GM18867 (cell line): ENCODE measurements around the gene SLC4A3.

Experiments
- ATAC-seq: cut with Tn5 transposase; IDR thresholded peaks from one replicate; pipeline ENCODE4 v1.9.1; 2021; ENCODE audit warnings: mild to moderate bottlenecking, moderate library complexity; ENCODE audit not compliant: unreplicated experiment

Gene SLC4A3, protein sequence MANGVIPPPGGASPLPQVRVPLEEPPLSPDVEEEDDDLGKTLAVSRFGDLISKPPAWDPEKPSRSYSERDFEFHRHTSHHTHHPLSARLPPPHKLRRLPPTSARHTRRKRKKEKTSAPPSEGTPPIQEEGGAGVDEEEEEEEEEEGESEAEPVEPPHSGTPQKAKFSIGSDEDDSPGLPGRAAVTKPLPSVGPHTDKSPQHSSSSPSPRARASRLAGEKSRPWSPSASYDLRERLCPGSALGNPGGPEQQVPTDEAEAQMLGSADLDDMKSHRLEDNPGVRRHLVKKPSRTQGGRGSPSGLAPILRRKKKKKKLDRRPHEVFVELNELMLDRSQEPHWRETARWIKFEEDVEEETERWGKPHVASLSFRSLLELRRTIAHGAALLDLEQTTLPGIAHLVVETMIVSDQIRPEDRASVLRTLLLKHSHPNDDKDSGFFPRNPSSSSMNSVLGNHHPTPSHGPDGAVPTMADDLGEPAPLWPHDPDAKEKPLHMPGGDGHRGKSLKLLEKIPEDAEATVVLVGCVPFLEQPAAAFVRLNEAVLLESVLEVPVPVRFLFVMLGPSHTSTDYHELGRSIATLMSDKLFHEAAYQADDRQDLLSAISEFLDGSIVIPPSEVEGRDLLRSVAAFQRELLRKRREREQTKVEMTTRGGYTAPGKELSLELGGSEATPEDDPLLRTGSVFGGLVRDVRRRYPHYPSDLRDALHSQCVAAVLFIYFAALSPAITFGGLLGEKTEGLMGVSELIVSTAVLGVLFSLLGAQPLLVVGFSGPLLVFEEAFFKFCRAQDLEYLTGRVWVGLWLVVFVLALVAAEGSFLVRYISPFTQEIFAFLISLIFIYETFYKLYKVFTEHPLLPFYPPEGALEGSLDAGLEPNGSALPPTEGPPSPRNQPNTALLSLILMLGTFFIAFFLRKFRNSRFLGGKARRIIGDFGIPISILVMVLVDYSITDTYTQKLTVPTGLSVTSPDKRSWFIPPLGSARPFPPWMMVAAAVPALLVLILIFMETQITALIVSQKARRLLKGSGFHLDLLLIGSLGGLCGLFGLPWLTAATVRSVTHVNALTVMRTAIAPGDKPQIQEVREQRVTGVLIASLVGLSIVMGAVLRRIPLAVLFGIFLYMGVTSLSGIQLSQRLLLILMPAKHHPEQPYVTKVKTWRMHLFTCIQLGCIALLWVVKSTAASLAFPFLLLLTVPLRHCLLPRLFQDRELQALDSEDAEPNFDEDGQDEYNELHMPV

GRCh38 chr2:219627103-219628100, at the start of gene SLC4A3:
TSS of gene SLC4A3 (plus strand) at chr2:219627630. CDS start at chr2:219627993, 363 bp downstream.
- ATAC-seq, result no peak

DNA sequence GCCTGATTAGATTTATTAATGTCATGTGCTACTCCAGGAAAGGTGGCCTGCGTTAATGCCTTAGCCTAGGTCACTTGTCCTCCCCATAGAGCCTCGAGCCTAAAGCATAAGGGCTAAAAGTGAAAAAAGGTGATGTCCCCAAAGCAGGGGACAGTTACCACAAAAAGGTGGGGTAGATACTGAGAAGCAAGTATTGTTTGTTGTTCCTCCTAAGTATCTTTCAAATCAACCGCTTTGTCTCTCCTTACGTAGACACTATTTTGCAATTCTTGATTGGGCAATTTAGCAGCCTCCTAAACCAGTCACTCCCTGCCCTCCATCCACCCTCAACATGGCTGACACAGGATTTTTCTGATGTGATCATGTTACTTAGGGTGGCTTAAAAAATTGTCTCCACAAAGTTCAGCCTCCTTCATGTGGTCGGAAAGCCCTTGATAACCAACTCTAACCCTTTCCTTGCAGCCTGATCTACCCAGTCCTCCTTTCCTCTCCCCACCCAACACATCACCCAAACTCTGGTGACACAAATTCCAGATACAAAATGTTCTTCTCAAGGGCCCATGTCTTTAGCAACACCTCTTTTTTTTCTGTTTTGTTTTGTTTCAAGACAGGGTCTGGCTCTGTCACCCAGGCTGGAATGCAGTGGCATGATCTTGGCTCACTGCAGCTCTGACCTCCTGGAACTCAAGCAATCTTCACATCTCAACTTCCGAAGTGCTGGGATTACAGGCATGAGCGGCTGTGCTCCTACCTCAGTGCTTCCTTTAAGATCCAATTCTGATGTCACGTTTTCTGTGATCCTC, 48.4 kb upstream of the SLC4A3 start:
- no peak for ATAC-seq

DNA sequence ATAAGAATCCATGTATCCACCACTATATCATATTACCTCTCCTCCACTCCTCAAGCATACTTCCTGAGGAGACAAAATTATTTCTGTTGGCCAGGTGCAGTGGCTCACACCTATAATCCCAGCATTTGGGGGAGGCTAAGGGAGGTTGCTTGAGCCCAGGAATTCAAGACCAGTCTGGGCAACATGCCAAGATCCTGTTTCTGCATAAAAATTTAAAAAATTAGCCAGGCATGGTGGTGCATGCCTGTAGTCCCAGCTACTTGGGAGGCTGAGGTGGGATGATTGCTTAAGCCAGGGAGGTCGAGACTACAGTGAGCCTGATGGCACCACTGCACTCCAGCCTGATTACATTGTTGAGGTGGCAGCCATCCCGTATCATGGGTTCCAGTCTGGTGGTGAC, 46.1 kb upstream of the SLC4A3 start:
- no peak for ATAC-seq

DNA sequence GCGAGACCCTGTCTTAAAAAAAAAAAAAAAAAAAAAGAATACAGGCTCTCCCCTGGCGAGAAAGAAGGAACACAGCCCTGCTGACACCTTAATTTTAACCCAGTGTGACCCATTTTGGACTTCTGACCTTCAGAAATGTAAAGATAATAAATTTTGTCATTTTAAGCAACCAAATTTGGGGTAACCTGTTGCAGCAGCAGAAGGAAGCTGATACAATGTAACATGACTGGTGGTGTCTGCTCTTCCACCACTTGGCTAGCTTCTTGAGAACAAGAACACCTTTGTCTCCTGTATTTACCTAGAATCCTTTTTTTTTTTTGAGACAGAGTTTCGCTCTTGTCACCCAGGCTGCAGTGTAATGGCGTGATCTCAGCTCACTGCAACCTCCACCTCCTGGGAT, 36.3 kb upstream of the SLC4A3 start:
- no peak for ATAC-seq

- ATAC-seq, result no peak
Measured at GRCh38 chr2:219592736-219593135, 34.7 kb upstream of the SLC4A3 start.

DNA sequence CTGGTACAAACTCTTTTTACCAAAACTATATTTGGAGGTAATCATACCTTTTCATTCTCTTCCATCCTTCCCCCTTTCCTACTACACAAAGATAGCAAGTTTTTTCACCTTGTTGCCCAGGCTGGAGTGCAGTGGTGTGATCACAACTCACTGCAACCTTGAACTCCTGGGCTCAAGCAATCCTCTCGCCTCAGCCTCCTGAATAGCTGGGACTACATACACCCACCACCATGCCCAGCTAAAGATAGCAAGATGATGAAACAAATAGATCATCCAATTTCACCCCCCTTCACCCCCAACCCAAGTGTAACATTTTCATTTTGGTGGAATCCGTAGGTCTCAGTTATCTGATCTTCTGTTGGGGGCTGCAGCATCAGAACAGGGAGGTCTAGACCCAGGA, 34.3 kb upstream of the SLC4A3 start:
- ATAC-seq, result no peak

DNA sequence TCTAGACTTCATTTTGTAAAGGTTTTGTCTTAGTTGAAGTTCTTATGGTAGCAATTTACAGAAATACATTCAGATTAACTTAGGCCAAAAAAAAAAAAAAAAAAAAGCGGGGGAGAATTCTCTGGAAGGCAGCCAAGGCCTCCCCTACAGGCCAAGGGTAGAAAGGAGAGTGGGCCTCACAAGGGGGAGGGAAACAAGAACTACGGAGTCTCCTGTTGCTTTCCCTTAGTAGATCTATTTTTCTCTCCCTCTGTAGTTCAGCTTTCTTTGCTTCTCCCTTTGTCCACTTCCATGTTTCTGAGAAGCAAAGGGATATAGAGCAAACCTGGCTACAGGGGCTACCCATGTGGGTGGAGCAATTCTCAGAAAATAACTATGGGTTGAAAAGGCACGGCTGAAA, 32.2 kb upstream of the SLC4A3 start:
- no peak for ATAC-seq

DNA sequence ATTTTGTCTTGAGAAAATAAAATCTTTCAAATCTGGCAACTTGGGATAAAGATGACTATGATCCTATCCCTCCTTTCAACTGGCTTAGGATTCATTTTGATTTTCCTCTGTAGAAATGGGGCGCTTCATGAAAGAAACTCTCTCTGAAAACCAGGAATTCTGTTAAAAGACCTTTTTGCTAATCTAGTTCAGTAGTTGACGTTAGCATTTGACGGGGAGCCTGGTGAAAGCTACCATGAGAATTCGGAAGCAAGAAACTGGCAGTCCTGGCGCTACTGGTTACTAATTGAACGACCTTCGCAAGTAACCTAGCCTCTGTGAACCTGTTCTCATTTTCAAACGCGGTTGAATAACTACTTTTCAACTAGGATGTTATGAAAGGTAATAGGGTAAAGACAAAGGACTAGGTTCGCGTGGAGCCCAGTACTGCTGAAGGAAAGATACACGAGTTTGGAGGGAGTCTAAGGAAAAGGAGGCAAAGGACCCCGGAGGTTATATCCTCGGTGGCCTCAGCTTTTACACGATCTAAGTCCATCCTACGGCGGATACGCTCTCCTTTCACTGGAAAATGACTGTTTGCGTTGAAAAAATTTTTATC, 30.4 kb upstream of the SLC4A3 start:
- no peak for ATAC-seq

GRCh38 chr2:219597552-219598307, 29.7 kb upstream of the SLC4A3 start, which contains the start of gene STK11IP:
TSS of gene STK11IP (plus strand) at chr2:219597857. CDS start at chr2:219598120, 263 bp downstream.
- peak; percentile 90 for ATAC-seq

- ATAC-seq, result no peak
Measured at GRCh38 chr2:219598308-219599078, 28.9 kb upstream of the SLC4A3 start.

DNA sequence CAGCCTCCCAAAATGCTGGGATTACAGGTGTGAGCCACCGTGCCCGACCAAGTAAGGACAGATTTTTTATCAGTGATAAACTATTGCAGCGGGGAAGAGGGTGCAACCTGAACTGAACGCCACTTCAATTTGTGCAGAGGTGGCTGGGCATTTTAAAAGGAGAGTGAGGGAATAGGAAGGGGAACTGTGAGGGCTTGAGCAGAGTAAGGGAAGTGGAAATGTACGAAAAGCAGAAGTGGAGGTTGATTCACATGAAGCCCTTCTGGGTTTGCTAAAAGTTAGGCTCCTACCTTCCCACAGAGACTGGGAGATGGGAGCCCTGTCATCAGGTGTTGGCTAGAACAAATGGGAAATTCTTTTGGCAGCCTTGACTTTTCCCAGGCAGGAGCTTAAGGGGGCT, 23.7 kb upstream of the SLC4A3 start:
- no peak for ATAC-seq

GRCh38 chr2:219605607-219605954, 21.8 kb upstream of the SLC4A3 start:
- no peak for ATAC-seq

- ATAC-seq, result no peak
Measured at GRCh38 chr2:219607931-219608330, 19.5 kb upstream of the SLC4A3 start.

DNA sequence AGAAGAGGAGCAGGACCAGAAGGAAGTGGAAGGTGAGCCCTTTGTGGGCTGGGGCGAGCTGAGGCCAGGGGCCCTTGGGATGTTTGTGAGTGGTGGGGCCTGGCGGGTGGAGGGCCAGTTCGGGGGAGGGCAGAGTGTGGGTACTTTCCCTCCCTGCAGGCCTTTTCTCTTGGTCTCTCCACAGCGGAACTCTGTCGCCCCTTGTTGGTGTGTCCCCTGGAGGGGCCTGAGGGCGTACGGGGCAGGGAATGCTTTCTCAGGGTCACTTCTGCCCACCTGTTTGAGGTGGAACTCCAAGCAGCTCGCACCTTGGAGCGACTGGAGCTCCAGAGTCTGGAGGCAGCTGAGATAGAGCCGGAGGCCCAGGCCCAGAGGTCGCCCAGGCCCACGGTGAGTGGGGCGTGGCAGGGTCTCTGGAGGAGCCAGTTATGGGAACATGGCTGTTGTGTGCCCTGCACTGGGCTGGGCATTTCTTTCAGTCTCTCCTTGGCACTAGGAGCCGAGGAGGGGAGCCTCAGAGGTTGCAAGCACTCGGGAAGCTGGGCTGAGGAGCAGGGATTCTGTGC, 18.9 kb upstream of the SLC4A3 start:
- ATAC-seq, result no peak

GRCh38 chr2:219609149-219609750, 18.2 kb upstream of the SLC4A3 start:
- no peak for ATAC-seq

- ATAC-seq, result no peak
Measured at GRCh38 chr2:219611306-219611705, 16.1 kb upstream of the SLC4A3 start.
